ENCODE results near the gene PARP15.

PARP15 gene

DNA sequence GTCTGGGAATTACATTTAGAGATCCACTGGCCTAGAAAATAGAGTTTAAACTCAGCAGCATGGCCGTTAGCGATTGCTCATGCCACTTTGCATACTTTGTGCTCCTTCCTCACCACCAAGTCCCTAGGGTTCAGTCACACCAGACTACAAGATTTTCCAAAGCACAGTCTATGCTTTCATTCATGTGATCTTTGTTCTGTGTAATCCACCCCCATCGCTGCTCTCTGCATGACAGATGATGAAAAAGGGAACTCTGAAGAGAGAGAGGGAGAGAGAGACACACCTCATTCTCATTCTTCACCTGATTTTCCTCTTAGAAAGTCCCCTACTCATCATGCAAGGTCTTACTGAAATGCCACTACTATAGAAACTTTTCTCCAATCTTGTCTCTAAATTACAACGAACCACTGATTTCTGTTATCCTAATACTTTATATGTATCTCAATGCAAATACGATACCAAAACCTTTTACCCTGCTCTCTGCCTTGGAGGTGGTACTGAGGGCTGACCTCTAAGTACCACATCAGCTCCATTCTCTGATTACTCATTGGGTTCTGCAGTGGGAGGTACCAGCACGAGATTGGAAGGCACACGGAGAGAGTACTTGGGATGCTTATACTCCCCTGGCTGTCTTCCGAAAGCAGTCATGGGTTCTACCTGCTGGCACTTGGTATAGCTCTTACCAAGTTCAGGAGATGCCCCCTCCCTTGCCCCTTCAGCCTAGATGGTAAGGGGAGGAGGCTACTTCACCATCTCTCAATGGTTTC, 1.1 kb upstream of the PARP15 start:
- peak; percentile 63 for DNase-seq

DNA sequence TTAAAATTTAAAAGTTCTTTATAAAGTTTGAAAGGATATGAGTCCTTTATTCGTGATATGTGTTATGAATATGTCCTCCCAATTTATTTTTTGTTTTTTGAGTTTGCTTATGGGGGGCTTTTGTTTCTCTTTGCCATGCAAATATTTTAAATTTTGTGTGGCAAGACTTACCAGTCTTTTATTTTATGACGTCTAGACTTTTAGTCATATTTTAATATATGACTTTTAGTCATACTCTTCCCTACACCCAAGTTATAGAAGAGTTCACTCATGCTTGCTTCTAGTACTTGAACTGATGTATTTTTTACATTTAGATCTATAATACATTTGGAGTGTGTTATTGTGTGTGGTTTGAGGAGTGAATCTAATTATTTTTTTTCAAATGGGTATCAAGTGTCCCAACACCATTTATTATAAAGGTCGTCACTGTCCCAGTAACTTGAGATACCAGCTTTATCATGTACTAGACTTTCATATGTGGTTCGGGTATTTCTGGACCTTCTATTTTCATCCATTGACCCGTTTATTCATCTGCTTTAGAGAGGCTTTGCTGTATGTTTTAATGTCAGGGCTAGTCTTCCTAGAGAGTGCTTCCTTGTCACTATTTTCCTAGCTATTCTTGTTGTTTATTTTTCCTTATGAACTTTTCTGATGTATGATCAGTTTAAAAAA, 755 bp downstream of the PARP15 start:
- no peak for DNase-seq

DNA sequence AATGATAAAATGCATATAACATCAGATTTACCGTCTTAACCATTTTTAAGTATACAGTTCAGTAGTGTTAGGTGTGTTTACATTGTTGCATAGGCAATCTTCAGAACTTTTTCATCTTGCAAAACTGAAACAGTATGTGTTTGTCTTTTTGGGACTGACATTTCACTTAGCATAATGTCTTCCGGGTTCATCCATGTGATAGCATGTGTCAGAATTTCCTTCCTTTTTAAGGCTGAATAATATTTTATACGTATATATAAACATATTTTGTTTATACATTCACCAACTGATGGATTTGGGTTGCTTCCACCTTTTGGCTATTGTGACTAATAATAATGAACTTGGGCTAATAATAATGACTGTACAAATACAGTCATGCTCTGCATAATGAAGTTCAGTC, 3.0 kb downstream of the PARP15 start:
- no peak for DNase-seq

DNA sequence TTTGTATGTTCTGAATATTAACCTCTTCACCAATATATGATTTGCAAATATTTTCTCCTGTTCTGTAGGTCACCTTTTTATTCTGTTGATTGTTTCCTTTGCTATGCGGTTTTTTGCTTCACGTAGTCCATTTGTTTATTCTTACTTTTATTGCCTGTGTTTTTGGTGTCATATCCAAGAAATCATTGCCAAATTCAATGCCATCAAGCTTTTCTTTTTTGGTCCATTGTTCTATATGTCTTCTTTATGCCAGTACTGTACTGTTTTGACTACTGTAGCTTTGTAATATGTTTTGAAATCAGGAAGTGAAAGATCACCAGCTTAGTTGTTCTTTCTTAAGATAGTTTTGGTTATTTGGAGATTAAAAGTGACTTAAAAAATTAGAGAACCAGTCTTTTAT, 4.2 kb downstream of the PARP15 start:
- DNase-seq, result no peak

DNA sequence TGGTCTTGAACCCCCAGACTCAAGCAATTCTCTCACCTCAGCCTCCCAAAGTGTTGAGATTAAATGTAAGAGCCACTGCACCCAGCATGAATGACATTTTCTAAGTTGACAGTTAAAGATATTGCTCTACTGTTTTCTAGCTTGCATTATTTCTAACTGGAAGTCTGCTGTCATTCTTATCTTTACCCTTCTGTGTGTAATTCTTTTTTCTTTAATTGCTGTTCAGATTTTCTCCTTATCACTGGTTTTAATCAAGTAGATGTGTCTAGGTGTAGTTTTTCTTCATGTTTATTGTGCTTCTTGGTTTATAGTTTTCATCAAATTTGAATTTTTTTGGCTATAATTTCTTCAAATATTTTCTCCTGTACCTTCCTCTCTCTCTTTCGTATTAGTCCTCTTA, 4.9 kb downstream of the PARP15 start:
- no peak for DNase-seq

DNA sequence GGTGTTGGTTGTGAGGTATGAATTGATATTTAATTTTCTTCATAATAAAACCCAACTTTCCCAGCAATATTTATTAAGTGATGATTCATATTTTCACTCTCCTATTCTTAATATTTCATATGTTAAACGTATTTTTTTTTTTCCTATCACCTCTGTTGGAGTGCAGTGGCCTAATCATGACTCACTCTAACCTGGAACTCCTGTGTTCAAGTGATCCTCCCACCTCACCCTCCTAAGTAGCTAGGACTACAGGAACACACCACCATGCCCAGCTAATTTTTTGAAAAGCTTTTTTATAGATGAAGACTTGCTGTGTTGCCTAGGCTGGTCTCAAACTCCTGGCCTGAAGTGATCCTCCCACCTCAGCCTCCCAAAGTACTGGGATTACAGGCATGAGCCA, 8.6 kb downstream of the PARP15 start:
- DNase-seq, result no peak

DNA sequence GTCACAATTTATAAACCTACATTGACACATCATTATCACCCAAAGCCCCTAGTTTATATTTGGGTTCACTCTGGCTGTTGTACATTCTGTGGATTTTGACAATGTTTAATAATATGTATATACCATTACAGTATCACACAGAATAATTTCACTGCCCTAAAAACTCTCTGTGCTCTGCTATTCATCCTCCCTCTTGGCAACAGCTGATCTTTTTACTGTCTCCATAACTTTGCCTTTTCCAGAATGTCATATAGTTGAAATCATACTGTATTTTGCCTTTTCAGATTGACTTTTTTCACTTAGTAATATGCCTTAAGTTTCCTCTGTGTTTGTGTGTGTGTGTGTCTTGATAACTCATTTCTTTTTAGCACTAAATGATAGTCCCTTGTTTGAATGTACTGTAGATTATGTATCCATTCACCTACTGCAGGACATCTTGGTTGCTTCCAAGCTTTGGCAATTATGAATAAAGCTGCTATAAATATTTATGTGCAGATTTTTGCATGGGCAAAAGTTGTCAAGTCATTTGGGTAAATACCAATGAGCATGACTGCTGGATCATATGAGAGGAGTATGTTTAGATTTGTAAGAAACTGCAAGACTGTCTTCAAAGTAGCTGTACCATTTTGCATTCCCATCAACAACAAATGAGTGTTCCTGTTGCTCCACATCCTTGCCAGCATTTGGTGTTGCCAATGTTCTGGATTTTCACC, 9.5 kb downstream of the PARP15 start:
- no peak for DNase-seq

DNA sequence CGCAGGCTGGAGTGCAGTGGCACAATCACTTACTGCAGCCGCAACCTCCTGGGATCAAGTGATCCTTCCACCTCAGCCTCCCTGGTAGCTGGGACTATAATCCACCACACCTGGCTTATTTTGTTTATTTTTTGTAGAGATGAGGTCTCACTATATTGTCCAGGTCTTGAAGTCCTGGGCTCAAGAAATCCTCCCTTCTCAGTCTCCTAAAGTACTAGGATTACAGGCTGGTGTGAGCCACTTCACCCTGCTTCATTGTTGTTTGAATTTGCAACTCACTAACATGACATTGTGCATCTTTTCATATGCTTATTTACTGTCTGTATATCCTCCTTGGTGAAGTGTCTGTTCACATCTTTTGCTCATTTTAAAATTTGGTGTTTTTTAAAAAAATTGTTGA, 10.1 kb downstream of the PARP15 start:
- DNase-seq, result no peak

DNA sequence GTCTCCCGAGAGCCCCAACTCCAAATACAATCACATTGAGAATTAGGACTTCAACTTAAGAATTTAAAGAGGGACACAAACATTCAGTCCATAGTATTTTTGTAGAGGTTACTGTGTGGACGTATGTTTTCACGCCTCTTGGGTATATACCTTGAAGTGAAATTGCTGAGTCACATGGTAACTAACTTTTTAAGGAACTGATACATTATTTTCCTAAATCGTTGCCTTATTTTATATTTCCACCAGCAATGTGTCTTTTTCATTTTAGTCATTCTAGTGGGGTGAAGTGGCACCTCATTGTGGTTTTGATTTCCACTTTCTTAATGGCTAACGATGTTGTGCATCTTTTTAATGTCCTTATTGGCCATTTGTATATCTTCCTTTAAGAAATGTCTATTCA, 11.8 kb downstream of the PARP15 start:
- DNase-seq, result no peak

DNA sequence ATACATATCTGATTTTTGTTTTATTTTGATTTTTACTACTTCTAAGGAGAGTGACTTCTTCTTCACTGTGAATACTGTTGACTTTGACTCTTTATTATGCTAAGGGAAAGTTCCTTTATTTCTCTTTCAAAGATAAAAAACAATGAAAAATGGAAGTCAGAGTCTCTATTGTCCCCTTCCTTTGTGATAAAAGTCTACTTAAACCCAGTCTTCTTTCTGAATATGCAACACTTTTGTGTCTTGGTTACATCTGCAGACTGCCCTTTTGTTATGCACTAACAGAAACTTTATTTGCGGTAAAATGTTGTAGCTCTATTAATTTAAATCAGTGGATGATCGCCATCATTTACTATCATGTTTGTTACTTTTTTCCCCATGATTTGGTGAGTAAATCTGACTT, 13.2 kb downstream of the PARP15 start:
- no peak for DNase-seq

DNA sequence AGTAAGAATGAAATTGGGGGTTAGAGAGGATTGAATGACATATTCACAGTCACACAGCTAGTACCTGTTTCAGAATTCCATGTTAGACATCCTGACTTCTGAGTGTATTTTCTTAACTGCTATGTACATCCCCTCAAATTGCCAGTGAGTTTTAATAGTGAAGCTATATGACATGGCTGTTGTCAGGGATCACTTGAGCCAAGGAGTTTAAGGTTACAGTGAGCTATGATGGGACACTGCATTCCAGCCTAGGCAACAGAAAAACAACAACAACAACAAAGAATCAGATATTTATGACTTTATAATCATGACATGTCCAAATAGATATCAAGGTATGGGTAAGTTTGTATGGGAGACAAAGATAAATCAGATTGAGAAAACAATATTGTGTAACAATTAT, 16.6 kb downstream of the PARP15 start:
- no peak for DNase-seq

DNA sequence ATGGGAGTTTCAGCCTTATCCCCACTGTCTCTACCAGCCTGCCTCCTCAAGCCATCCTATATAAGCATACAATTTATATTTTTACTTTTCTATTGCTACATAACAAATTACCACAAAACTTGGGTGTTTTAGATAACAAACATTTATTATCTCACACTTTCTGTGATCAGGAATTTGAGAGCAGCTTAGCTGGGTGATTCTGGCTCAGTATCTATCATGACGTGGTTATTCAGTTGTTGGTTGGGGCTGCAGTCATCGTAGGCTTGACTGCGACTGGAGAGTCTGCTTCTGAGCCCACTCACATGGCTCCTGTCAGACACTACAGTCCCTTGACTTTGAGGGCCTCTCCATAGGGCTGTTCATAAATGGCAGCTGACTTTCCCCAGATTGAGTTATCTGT, 20.7 kb downstream of the PARP15 start:
- no peak for DNase-seq

DNA sequence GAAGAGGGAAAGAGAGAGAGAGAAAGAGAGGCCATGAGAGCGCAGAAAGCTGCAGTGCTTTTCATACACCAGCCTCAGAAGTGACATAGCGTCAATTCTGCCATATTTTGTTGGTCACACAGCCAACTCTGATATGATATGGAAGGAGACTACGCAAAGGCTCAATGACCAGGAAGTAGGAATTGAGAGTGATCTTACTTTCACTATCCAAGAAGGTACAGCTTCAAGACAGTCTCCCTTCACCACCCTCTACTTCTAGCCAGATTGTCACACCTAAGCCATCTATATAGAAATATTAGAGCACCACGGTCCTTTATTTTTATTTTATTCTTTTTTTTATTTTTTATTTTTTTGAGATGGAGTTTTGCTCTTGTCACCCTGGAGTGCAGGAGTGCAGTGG, 21.1 kb downstream of the PARP15 start:
- no peak for DNase-seq

DNA sequence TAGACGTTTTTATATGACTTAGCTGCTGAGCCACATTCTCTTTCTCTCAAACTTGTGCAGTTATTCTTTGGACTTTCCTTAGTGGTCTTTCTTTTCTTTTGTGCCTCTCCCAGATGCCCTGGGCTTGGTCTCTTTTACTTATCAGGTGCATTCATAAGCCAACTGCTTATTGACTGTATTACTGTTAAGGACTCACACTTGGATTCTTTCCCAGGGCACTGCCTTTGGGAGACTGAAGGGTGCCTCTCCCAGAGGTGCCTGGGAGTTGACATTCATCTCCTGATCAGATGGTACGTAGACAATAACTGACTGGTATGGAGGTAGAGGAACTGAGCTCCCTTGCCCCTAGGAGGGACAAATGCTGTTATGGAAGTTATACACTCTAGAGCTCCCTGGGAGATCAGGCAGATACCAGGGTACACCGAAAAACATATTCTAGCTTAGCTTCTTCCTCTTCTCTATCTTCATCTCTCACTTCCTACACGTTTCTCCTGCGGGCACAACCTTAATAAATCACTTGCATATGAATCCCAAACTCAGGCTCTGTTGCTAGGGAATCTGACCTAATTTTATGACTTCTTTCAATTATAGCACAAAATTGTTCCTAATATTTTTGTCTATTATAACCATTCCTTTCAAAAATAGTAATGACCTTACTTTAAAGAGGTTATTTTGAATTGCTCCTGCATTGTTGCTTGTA, 24.7 kb downstream of the PARP15 start:
- no peak for DNase-seq

DNA sequence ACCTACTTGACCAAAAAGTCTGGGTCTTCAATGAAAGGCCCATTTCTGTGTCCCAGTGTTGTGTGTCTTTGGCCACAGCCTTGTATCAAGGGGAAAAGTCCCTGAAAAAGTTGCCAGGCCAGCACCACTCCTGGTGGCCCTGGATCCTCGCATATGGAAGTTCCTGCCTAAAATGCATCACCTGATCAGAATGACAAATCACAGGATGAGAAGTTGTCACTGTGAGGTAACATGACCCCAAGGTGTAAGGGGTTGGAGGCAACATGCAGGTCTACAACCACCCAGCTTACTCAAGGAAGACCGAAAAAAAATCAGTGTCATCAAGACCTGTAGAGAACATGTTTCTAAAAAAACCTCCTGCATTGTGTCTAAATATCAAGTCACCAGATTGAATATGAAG, 25.6 kb downstream of the PARP15 start:
- no peak for DNase-seq

DNA sequence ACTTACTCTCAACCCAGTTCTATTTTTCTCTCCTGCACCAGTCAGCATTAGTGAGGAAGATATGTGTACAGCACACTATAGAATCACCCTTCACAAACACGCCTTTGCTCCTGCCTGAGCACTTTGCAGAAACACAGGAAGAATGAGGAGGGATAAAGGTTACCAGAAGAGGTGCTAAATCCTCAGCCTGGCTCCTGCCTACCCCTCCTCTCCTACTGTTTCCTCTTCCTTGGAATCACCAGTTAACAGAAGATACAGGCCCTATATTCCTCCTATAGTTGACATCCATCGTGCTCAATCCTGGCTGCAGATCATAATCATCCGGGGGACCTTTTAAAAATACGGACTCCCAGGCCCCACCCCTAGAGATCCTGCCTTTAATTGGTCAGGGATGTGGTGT, 28.9 kb downstream of the PARP15 start:
- DNase-seq, result no peak

DNA sequence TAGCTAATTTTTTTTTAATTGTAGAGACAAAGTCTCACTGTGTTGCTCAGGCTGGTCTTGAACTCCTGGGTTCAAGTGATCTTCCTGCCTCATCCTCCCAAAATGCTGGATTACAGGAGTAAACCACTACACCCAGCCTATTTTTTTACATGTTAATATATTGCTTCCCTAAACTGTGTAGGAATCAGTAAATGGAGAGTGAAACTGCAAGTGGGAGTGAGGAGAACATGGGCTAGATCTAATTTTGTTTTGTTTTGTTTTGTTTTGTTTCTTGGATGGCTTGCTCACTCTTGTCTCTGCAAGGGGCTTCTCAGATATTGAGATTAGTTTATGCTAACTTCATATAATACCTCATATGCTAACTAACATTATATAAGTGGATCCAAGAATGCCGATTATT, 31.5 kb downstream of the PARP15 start:
- no peak for DNase-seq

DNA sequence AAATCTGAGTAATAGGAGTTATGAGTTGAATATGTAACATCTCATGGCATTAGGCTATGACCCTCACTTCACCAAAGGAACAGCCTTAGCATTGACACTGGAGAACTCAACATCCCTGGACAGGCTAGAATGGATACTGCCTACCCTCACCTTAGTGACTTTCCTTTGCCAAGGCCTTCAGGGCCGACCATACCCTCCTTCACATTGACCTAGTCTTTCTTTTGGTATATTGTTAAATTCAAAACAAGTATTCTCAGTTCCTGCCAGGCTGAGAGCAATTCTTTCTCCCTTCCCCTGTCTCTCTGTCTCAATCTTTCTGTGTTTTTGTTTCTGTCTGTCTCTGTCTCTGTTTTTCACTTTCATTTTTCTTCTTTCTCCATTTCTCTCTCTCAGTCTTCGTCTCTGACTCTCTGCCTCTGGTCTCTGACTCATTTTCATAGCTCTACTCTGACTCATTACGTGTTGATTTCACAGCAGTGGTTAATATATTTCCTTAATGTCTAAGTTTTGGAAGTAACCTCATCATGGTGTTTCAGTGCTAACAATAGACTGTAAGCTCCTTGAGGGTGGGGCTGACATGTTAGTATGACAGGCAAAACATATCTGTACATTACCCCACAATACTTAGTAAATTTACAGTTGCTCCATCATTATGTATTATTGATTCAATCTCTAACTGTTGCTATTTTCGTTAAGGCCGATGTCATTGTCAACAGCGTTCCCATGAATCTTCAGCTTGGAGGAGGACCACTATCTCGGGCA, 32.5 kb downstream of the PARP15 start:
- no peak for DNase-seq

DNA sequence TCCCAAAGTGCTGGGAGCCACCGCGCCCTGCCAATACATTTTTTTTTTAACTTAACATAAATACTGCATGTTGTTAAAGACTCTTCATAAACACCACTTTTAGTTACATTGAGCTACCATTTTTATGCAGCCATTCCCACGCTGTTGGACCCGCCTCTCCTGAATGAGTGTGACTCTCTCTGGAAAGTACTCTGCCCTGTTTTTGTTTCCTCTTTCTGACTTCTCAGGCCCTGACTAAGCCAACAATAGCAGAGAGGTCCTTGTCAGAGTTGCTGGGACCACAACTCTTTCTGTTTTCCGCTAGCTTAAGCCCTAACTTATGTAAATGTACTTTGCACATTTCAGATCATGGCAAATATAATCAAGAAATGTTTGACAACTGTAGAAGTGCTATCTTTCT, 35.2 kb downstream of the PARP15 start:
- no peak for DNase-seq

DNA sequence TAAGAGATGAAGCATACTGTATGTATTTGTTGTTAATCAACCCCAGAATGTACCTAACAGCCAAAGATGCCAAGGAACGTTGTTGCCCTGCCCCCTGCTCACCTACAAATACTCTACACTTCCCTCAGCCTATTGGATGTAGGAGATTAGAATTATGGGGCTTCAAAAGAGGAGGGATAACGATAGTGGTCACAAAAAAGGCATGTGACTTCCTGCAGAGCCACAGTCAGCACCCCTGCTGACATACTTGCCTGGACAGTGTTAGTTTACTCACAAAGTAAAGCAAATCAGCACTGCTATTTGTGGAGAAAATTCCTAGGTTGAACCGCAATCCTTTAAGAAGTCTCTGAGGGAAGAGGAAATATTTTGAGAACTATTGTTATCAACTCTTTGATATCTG, 37.9 kb downstream of the PARP15 start:
- DNase-seq, result no peak

DNA sequence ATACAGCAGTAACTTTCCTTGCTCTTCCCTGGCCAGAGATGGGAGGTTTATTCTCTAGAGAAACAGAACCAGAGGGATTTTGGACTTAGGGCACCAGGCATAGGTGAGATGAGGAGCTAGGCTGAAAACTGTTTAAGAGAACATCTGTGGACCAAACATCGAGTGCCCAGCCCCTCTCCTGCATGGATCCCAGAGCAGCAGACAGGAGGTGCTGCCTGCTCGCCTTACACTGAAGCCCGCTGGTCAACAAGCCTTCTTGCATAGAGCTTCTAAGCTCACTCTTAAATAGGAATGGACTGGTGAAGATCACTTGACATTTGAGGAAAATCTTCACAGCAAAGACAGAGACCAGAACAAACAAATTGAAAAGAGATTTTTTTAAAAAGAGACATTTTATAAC, 41.2 kb downstream of the PARP15 start:
- DNase-seq, result no peak

DNA sequence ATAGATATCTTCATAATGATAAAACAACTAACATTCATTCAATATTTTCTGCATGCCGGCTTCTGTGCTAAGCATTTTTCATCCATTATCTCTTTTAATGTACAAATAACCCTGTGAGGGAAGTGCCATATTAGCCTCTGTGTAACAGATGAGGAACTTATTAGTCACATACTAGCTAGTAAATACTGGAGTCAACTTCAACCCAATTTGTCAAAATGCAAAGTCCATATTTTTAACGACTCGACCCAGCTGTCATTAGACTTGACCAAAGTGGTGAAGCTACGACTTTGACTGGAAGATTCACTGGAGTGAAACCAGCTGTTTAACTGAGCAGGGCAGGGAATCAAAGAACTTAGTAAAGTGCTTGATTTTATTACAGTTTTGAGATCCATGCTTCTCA, 41.6 kb downstream of the PARP15 start:
- DNase-seq, result no peak

DNA sequence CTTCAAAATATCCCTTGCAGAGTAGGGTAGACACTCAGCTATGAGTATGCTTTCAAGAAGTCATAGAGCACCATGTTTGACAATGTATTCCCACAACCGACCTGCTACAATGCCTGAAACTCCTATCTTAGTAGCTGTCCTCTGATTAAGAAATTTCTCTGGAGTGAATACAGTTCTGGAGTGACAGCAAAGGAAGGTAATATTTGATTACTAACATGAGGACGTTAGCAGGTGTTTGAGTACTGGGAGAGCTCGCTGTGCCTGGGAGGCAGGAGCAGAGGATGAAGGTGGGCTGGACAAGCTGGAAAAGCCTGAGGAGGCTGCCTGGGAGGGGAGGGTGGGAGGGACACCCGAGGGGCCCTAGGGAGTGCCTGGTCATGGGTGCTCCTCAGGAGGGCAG, 42.9 kb downstream of the PARP15 start:
- DNase-seq, result no peak

All from stimulated activated naive CD4-positive, alpha-beta T cell treated with Interleukin-2 at 50 U/mL for 16 hours (primary cell).